Measurements from ENCODE around the gene LEFTY1. TPM values are rescaled to one million over a fixed set of nuclear protein-coding genes. Genes with fewer than 3 reads are reported as not detected.

The LEFTY1 gene
- total and polyA plus RNA-seq, 9 of the 15 experiments (the other 6 are each of a cell fraction or from before 2014, with no cell fraction given), result 0.07 to 0.24 (median 0.17) TPM; not detected in 5

DNA sequence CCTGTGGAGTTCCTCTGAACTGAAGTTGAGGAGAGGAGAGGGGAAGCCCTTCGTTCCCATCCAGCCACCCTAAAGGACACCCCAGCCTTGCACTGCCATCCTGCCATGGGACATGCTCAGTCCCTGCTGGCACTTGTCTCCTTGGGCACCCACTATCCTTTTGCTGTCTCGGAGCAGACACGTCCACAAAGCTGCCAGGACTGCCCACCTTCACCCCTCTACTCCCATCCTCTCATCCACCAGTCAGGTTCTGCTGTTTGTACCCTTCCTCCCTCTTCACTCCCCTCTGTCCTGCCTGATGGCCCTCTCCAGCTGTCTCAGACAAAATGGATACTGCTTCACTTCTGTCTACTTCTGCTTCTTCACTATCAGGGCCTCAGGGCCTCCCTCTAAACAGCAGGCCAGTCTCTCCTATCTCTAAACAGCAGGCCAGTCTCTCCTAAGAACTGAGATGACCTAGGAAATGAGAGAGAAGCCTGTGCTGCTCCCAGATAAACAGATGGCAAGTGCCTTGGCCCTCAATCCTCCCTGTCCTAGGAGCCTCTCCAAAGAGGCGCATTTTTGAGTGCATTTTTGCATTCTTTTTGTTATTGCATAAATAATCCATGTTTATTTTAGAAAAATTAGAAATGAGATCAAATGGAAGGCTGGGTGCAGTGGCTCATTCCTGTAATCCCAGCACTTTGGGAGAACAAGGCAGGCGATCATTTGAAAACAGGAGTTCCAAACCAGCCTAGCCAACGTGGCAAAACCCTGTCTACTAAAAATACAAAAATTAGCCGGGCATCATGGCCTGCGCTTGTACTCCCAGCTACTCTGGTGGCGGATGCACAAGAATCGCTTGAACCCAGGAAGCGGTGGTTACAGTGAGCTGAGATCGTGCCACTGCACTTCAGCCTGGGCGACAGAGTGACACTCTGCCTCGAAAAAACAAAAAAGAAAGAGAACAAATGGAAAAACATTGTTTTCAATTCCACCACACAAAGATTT is 39.5 kb upstream of the LEFTY1 start (continued):
- peak; percentile 76 for TF ChIP-seq GABPB1 (CRISPR knock-in tag; IDR thresholded peaks at IDR 0.05)
- peak; percentile 86 for TF ChIP-seq TAF1 (IDR thresholded peaks at IDR 0.05; ENCODE audit: control insufficient read depth, extremely low read depth, insufficient read depth, low read length, severe bottlenecking)
- no peak for TF ChIP-seq IRF2 (CRISPR knock-in tag; IDR thresholded peaks at IDR 0.05)
- TF ChIP-seq ZNF124 (CRISPR knock-in tag; IDR thresholded peaks at IDR 0.05), result no peak
- peak; percentile 71; the same call in 1 of the 2 replicates for TF ChIP-seq MTF1 (CRISPR knock-in tag; IDR thresholded peaks at IDR 0.05; ENCODE audit: borderline replicate concordance)
- no peak for TF ChIP-seq KAT2B (IDR thresholded peaks at IDR 0.05; ENCODE audit: low read depth, low read length)
- peak; percentile 27 for TF ChIP-seq HSF4 (CRISPR knock-in tag; IDR thresholded peaks at IDR 0.05; ENCODE audit: borderline replicate concordance)
- TF ChIP-seq, protein P1, sequence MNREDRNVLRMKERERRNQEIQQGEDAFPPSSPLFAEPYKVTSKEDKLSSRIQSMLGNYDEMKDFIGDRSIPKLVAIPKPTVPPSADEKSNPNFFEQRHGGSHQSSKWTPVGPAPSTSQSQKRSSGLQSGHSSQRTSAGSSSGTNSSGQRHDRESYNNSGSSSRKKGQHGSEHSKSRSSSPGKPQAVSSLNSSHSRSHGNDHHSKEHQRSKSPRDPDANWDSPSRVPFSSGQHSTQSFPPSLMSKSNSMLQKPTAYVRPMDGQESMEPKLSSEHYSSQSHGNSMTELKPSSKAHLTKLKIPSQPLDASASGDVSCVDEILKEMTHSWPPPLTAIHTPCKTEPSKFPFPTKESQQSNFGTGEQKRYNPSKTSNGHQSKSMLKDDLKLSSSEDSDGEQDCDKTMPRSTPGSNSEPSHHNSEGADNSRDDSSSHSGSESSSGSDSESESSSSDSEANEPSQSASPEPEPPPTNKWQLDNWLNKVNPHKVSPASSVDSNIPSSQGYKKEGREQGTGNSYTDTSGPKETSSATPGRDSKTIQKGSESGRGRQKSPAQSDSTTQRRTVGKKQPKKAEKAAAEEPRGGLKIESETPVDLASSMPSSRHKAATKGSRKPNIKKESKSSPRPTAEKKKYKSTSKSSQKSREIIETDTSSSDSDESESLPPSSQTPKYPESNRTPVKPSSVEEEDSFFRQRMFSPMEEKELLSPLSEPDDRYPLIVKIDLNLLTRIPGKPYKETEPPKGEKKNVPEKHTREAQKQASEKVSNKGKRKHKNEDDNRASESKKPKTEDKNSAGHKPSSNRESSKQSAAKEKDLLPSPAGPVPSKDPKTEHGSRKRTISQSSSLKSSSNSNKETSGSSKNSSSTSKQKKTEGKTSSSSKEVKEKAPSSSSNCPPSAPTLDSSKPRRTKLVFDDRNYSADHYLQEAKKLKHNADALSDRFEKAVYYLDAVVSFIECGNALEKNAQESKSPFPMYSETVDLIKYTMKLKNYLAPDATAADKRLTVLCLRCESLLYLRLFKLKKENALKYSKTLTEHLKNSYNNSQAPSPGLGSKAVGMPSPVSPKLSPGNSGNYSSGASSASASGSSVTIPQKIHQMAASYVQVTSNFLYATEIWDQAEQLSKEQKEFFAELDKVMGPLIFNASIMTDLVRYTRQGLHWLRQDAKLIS (CRISPR knock-in tag; IDR thresholded peaks at IDR 0.05), result peak; percentile 86
- TF ChIP-seq RNF2 (IDR thresholded peaks at IDR 0.05), result peak; percentile 97
- TF ChIP-seq HLTF (IDR thresholded peaks at IDR 0.05), result peak; percentile 97
- peak; percentile 78 for TF ChIP-seq MAFG (tag; conservative IDR thresholded peaks at IDR 0.05)
- peak in 1 of 2 experiments; percentile 88; a peak in 1 of 3 replicates for TF ChIP-seq CBX3 (IDR thresholded peaks at IDR 0.05; ENCODE audit: borderline replicate concordance in 1 of 2, low read length in 2 of 2)
- TF ChIP-seq SMAD3 (CRISPR knock-in tag; conservative IDR thresholded peaks at IDR 0.05), result peak; percentile 94
- no peak; the same call in 1 of the 2 replicates for TF ChIP-seq MYBL2 (IDR thresholded peaks at IDR 0.05; ENCODE audit: low read depth)
- TF ChIP-seq MYBL2 (CRISPR knock-in tag; IDR thresholded peaks at IDR 0.05; ENCODE audit: borderline replicate concordance), result no peak
- TF ChIP-seq GTF2B (IDR thresholded peaks at IDR 0.05; ENCODE audit: extremely low read depth, insufficient read length), result no peak
- no peak for TF ChIP-seq PRPF4 (IDR thresholded peaks at IDR 0.05; ENCODE audit: insufficient read depth, low read depth, low read length, poor library complexity, severe bottlenecking)
- peak; percentile 70; the same call in 1 of the 2 replicates for TF ChIP-seq ARID4B (CRISPR knock-in tag; IDR thresholded peaks at IDR 0.05)

Measured in K562 (cell line).